Omental fat pad (tissue), 4 donors: ENCODE measurements around the gene TNP2. TPM values are rescaled to one million over a fixed set of nuclear protein-coding genes. Genes with fewer than 3 reads are reported as not detected.

Source experiments
- ATAC-seq: fragments of 150-250 bp; one replicate; pipeline ENCODE4 v1.9.1; 2016; ENCODE audit warnings: mild to moderate bottlenecking, moderate library complexity; ENCODE audit not compliant: low FRiP score
- DNase-seq: peaks from one replicate; pipeline ENCODE4 v3.0.0-alpha.2; 2019; ENCODE audit warnings: low spot score
- CTCF ChIP-seq, 3 donors: fragments of 450-650 bp; IDR thresholded peaks; one replicate each; pipeline ENCODE4 v1.5.1; 2016 to 2017; ENCODE audit warnings: antibody characterized with exemption in 3 of 3, mild to moderate bottlenecking in 3 of 3, moderate library complexity in 2 of 3
- small RNA-seq: library from RNA; depleted of rRNA; stranded (forward); fragments of <200 nt; gene quantifications from one replicate; pipeline ENCODE3, GENCODE V24; 2016
- total RNA-seq, 4 donors: library from RNA; depleted of rRNA; stranded (reverse); fragments of >200 nt; gene quantifications; one replicate each; pipeline ENCODE4 v1.1.0, GENCODE V29; 2016

TNP2 gene
- total RNA-seq, 4 donors from 2014 or later, result not detected

GRCh38 chr16:11219178-11219577 lies 49.9 kb downstream of the TNP2 start:
- ATAC-seq, result no peak
- TF ChIP-seq CTCF (IDR thresholded peaks at IDR 0.05), result no peak

GRCh38 chr16:11218604-11218962 lies 50.5 kb downstream of the TNP2 start:
- DNase-seq, result no peak
- no peak for ATAC-seq
- TF ChIP-seq CTCF (IDR thresholded peaks at IDR 0.05), result no peak

More at GRCh38 chr16:11219178-11219577, 49.9 kb downstream of the TNP2 start:
- no peak for DNase-seq

Small RNA genes within 50 kb of the gene (small RNA-seq; reads per million reads assigned to genes)
- gene MIR548H2 (not detected), gene RF00019 (not detected), gene RF00554 (not detected)

Other genes with a start within 250 kb of the TNP2 start
- gene SOCS1, start 13.1 kb downstream of the TNP2 start, total RNA-seq, result 10 to 100 TPM in 2 of 4 donors, 1 to 10 TPM in 2; 6.5 to 26.8 (median 18.0) TPM
- gene PRM3, start 4.3 kb upstream of the TNP2 start, total RNA-seq, result not detected
- not detected for gene PRM2, start 7.2 kb upstream of the TNP2 start, total RNA-seq
- not detected for gene PRM1, start 12.0 kb upstream of the TNP2 start, total RNA-seq
- gene RMI2, start 76.1 kb upstream of the TNP2 start, total RNA-seq, result 1 to 10 TPM in 2 of 4 donors, under 1 TPM in 1, not detected in 1; 0.72 to 1.7 (median 1.2) TPM